NOMO-1 treated with DMSO at 0.1 percent for 48 hours (cell line): Measurements from ENCODE around the gene ZNF787.
A peak's percentile ranks its signal among the peaks of the same experiment; 100 is the strongest.

ENCODE experiments used
- DNase-seq: peaks from one replicate; lab custom pipeline; 2025; ENCODE audit not compliant: unreplicated experiment; lab: John Stamatoyannopoulos, UW

The ZNF787 gene

GRCh38 chr19:56144831-56145230, 23.7 kb upstream of the ZNF787 start:
- no peak for DNase-seq

- no peak for DNase-seq
These were observed 23.3 kb upstream of the ZNF787 start for GRCh38 chr19:56144376-56144775.

GRCh38 chr19:56142897-56143434, 21.9 kb upstream of the ZNF787 start:
- no peak for DNase-seq

- no peak for DNase-seq
These were observed 21.1 kb upstream of the ZNF787 start for GRCh38 chr19:56142087-56142787.

- no peak for DNase-seq
These were observed 20.4 kb upstream of the ZNF787 start for GRCh38 chr19:56141417-56141993.

GRCh38 chr19:56140583-56141416, 19.7 kb upstream of the ZNF787 start, which contains the start of gene ZNF444:
ZNF444 (plus strand) TSS chr19:56141287; CDS start chr19:56146912, 5,625 bp downstream.
- DNase-seq: peak; percentile 100

GRCh38 chr19:56139847-56140582, 18.9 kb upstream of the ZNF787 start:
- no peak for DNase-seq

- no peak for DNase-seq
These were observed 17.0 kb upstream of the ZNF787 start for GRCh38 chr19:56138069-56138468.

GRCh38 chr19:56137405-56137804, 16.3 kb upstream of the ZNF787 start:
- DNase-seq: no peak

GRCh38 chr19:56136362-56136761, 15.3 kb upstream of the ZNF787 start:
- DNase-seq: no peak

- DNase-seq: peak; percentile 25
These were observed 13.5 kb upstream of the ZNF787 start for GRCh38 chr19:56134654-56134921.

- DNase-seq: peak; percentile 52
These were observed 13.0 kb upstream of the ZNF787 start for GRCh38 chr19:56133858-56134653.

- no peak for DNase-seq
These were observed 11.3 kb upstream of the ZNF787 start for GRCh38 chr19:56132316-56132822.

GRCh38 chr19:56131651-56132050, 10.6 kb upstream of the ZNF787 start:
- no peak for DNase-seq

GRCh38 chr19:56130006-56130405, 8.9 kb upstream of the ZNF787 start:
- DNase-seq: no peak

- no peak for DNase-seq
These were observed 6.1 kb upstream of the ZNF787 start for GRCh38 chr19:56126983-56127780.

- no peak for DNase-seq
These were observed 4.9 kb upstream of the ZNF787 start for GRCh38 chr19:56125806-56126590.

GRCh38 chr19:56124578-56124977, 3.5 kb upstream of the ZNF787 start:
- DNase-seq: no peak
